ENCODE data around the gene BRD3. TPM values are rescaled to one million over a fixed set of nuclear protein-coding genes. Genes with fewer than 3 reads are reported as not detected.

Gene BRD3
- polyA plus RNA-seq, 6 donors from 2014 or later, result 9.0 to 26.2 (median 15.1) TPM

- Mint-ChIP-seq H3K27ac (no peak overlapping the region), H3K36me3 (peaks cover 26 to 38% of the 10 kb centered on the region in 2 donors), H3K4me3 (no peak overlapping the region), H3K27me3 (no peaks in the 10 kb centered on the region), H3K9me3 (peaks cover 3 to 19% (median 10%) of the 10 kb centered on the region in 7 donors), H3K4me1 (peaks cover 0 to 7% (median 0%) of the 10 kb centered on the region in 3 donors)
- DNase-seq (no peak), ATAC-seq (ENCODE audit: low read depth in 2 of 2) (no peak)
Observed at GRCh38 chr9:134035041-134036039, 32.5 kb downstream of the BRD3 start.

- H3K27me3 Mint-ChIP-seq, result no peaks in the 10 kb centered on the region
- DNase-seq (no peak), ATAC-seq (ENCODE audit: low read depth in 2 of 2) (no peak)
- peaks cover 3 to 19% (median 10%) of the 10 kb centered on the region in 7 donors for H3K9me3 Mint-ChIP-seq
- peak overlapping the region in 1 of 8 donors; percentile 29 for H3K4me3 Mint-ChIP-seq
- H3K36me3 Mint-ChIP-seq, result peaks cover 17 to 30% of the 10 kb centered on the region in 2 donors
- H3K4me1 Mint-ChIP-seq, result peaks cover 0 to 6% (median 0%) of the 10 kb centered on the region in 3 donors
- H3K27ac Mint-ChIP-seq, result no peak overlapping the region
Observed at GRCh38 chr9:134034215-134035040, 33.4 kb downstream of the BRD3 start.

GRCh38 chr9:134033516-134034214, 34.2 kb downstream of the BRD3 start:
- H3K36me3 Mint-ChIP-seq, result peaks cover 9 to 22% of the 10 kb centered on the region in 2 donors
- no peaks in the 10 kb centered on the region for H3K27me3 Mint-ChIP-seq
- no peak overlapping the region for H3K27ac Mint-ChIP-seq
- H3K4me3 Mint-ChIP-seq, result no peak overlapping the region
- DNase-seq (no peak), ATAC-seq (ENCODE audit: low read depth in 2 of 2) (no peak)
- H3K4me1 Mint-ChIP-seq, result no peaks in the 10 kb centered on the region
- peaks cover 0 to 13% (median 10%) of the 10 kb centered on the region in 7 donors for H3K9me3 Mint-ChIP-seq

- Mint-ChIP-seq H3K27ac (no peak overlapping the region), H3K4me3 (no peak overlapping the region), H3K4me1 (peaks cover 0 to 6% (median 3%) of the 10 kb centered on the region in 3 donors), H3K9me3 (peaks cover 0 to 6% (median 1%) of the 10 kb centered on the region in 7 donors), H3K27me3 (no peaks in the 10 kb centered on the region), H3K36me3 (peaks cover 8 to 12% of the 10 kb centered on the region in 2 donors)
- no peak for DNase-seq
- no peak for ATAC-seq (ENCODE audit: low read depth in 2 of 2)
Observed at GRCh38 chr9:134032456-134033222, 35.2 kb downstream of the BRD3 start.

GRCh38 chr9:134031783-134032182, 36.0 kb downstream of the BRD3 start:
- H3K9me3 Mint-ChIP-seq, result peaks cover 0 to 5% (median 0%) of the 10 kb centered on the region in 7 donors
- H3K27ac Mint-ChIP-seq, result no peak overlapping the region
- peaks cover 0 to 12% (median 7%) of the 10 kb centered on the region in 3 donors for H3K4me1 Mint-ChIP-seq
- no peaks in the 10 kb centered on the region for H3K27me3 Mint-ChIP-seq
- DNase-seq (no peak), ATAC-seq (ENCODE audit: low read depth in 2 of 2) (no peak)
- H3K4me3 Mint-ChIP-seq, result no peak overlapping the region
- H3K36me3 Mint-ChIP-seq, result peaks cover 8 to 11% of the 10 kb centered on the region in 2 donors

- no peak for DNase-seq
- no peak overlapping the region for H3K27ac Mint-ChIP-seq
- no peak overlapping the region for H3K4me3 Mint-ChIP-seq
- ATAC-seq (ENCODE audit: low read depth in 2 of 2), result no peak
- peaks cover 0 to 2% (median 0%) of the 10 kb centered on the region in 7 donors for H3K9me3 Mint-ChIP-seq
- peaks cover 0 to 8% of the 10 kb centered on the region in 2 donors for H3K36me3 Mint-ChIP-seq
- H3K27me3 Mint-ChIP-seq, result no peaks in the 10 kb centered on the region
- H3K4me1 Mint-ChIP-seq, result peaks cover 0 to 20% (median 11%) of the 10 kb centered on the region in 3 donors
Observed at GRCh38 chr9:134030821-134031470, 36.9 kb downstream of the BRD3 start.

GRCh38 chr9:134029248-134030226, 38.3 kb downstream of the BRD3 start:
- Mint-ChIP-seq H3K27ac (peak overlapping the region in 1 of 6 donors; percentile 2), H3K4me3 (no peak overlapping the region), H3K27me3 (no peaks in the 10 kb centered on the region), H3K9me3 (no peaks in the 10 kb centered on the region), H3K4me1 (peaks cover 6 to 26% (median 12%) of the 10 kb centered on the region in 3 donors), H3K36me3 (peaks cover 0 to 8% of the 10 kb centered on the region in 2 donors)
- DNase-seq (no peak), ATAC-seq (ENCODE audit: low read depth in 2 of 2) (no peak)

- H3K27ac Mint-ChIP-seq, result peak overlapping the region in 1 of 6 donors; percentile 2
- peak overlapping the region in 3 of 8 donors; percentile 56 to 83 (median 79) for H3K4me3 Mint-ChIP-seq
Observed at GRCh38 chr9:134028575-134029247, 39.1 kb downstream of the BRD3 start.

GRCh38 chr9:134028076-134028475, 39.8 kb downstream of the BRD3 start:
- Mint-ChIP-seq H3K4me1 (peaks cover 10 to 28% (median 12%) of the 10 kb centered on the region in 3 donors), H3K36me3 (peaks cover 0 to 2% of the 10 kb centered on the region in 2 donors), H3K27me3 (no peaks in the 10 kb centered on the region), H3K27ac (peak overlapping the region in 2 of 6 donors; percentile 32 to 73), H3K9me3 (no peaks in the 10 kb centered on the region), H3K4me3 (peak overlapping the region in 7 of 8 donors; percentile 0 to 83 (median 51))
- DNase-seq (no peak), ATAC-seq (ENCODE audit: low read depth in 2 of 2) (no peak)

More at GRCh38 chr9:134028575-134029247, 39.1 kb downstream of the BRD3 start:
- H3K36me3 Mint-ChIP-seq, result peaks cover 0 to 8% of the 10 kb centered on the region in 2 donors
- ATAC-seq (ENCODE audit: low read depth in 2 of 2) (no peak), DNase-seq (no peak)
- H3K27me3 Mint-ChIP-seq, result no peaks in the 10 kb centered on the region
- peaks cover 10 to 28% (median 12%) of the 10 kb centered on the region in 3 donors for H3K4me1 Mint-ChIP-seq
- no peaks in the 10 kb centered on the region for H3K9me3 Mint-ChIP-seq

- no peak for ATAC-seq (ENCODE audit: low read depth in 2 of 2)
- Mint-ChIP-seq H3K27ac (peak overlapping the region in 2 of 6 donors; percentile 62 to 73), H3K27me3 (no peaks in the 10 kb centered on the region), H3K4me1 (peaks cover 10 to 28% (median 12%) of the 10 kb centered on the region in 3 donors), H3K4me3 (peak overlapping the region in 6 of 8 donors; percentile 45 to 91 (median 78)), H3K36me3 (no peaks in the 10 kb centered on the region), H3K9me3 (no peaks in the 10 kb centered on the region)
- DNase-seq, result no peak
Observed at GRCh38 chr9:134027561-134027960, 40.3 kb downstream of the BRD3 start.

Measured in naive B cell (primary cell).